A673 (cell line): ENCODE data around the gene ETV4. TPM values are rescaled to one million over a fixed set of nuclear protein-coding genes. Genes with fewer than 3 reads are reported as not detected.

Experiments
- BruUV-seq: library from RNA; stranded (reverse); fragments of 400-500 nt; replicated peaks from 2 replicates; lab custom pipeline; 2021; lab: Mats Ljungman, UMichigan
- CTCF ChIA-PET: fragments of 300-600 bp; sonication (Branson Sonifier 250); formaldehyde crosslinking; loops from one replicate; lab custom pipeline; 2022; ENCODE audit warnings: antibody characterized with exemption; lab: Charles Lee
- POLR2A ChIA-PET: fragments of 300-600 bp; sonication (Branson Sonifier 250); formaldehyde crosslinking; loops from one replicate; lab custom pipeline; 2022; ENCODE audit warnings: antibody characterized with exemption; ENCODE audit not compliant: low non-redundant PET; lab: Charles Lee
- DNase-seq: peaks from one replicate; pipeline ENCODE4 v3.0.0-alpha.2; 2015; ENCODE audit warnings: low spot score
- H3K27ac ChIP-seq: fragments of 200-600 bp; sonication (generic); 2 replicates; pipeline ENCODE4 v1.5.1; 2016; ENCODE audit warnings: mixed run types, low read depth, mild to moderate bottlenecking, mixed read lengths, antibody characterized with exemption, low read length; ENCODE audit not compliant: poor library complexity, severe bottlenecking
- H3K27me3 ChIP-seq: fragments of 200-600 bp; sonication (generic); replicated peaks from 2 replicates; pipeline ENCODE4 v1.6.1; 2017; ENCODE audit warnings: mixed run types, low read depth, mild to moderate bottlenecking, mixed read lengths, antibody characterized with exemption, low read length; ENCODE audit not compliant: insufficient read depth, poor library complexity
- H3K36me3 ChIP-seq: fragments of 200-600 bp; sonication (generic); 2 replicates; pipeline ENCODE4 v1.6.1; 2016; ENCODE audit warnings: mixed run types, mild to moderate bottlenecking, mixed read lengths, antibody characterized with exemption, low read length; ENCODE audit not compliant: insufficient read depth, poor library complexity, severe bottlenecking
- H3K4me1 ChIP-seq: fragments of 200-600 bp; sonication (generic); 2 replicates; pipeline ENCODE4 v1.6.1; 2017; ENCODE audit warnings: mixed run types, mild to moderate bottlenecking, mixed read lengths, antibody characterized with exemption, low read length; ENCODE audit not compliant: insufficient read depth, poor library complexity, severe bottlenecking
- H3K4me3 ChIP-seq: fragments of 200-600 bp; sonication (generic); 2 replicates; pipeline ENCODE4 v1.5.1; 2016; ENCODE audit warnings: low read depth, mixed run types, mild to moderate bottlenecking, mixed read lengths, low read length; ENCODE audit not compliant: poor library complexity, severe bottlenecking
- H3K9me3 ChIP-seq: fragments of 200-600 bp; sonication (generic); 2 replicates; pipeline ENCODE4 v1.6.1; 2016; ENCODE audit warnings: mixed run types, low read depth, mild to moderate bottlenecking, mixed read lengths, antibody characterized with exemption, low read length; ENCODE audit not compliant: poor library complexity, severe bottlenecking
- EZH2 ChIP-seq: fragments of 200-600 bp; sonication (generic); IDR thresholded peaks from 2 replicates; pipeline ENCODE4 v1.6.1; 2017; ENCODE audit warnings: borderline replicate concordance, low read depth, mild to moderate bottlenecking, mixed read lengths, antibody characterized with exemption, low read length; ENCODE audit not compliant: poor library complexity, severe bottlenecking
- intact Hi-C: fragments of 100-400 bp; cut with micrococcal nuclease; formaldehyde crosslinking; loops from one replicate; pipeline ENCODE4 v1.10.0; 2022; ENCODE audit not compliant: unreplicated experiment
- total RNA-seq: library from RNA; stranded (reverse); gene quantifications from 2 replicates; pipeline ENCODE4 v1.2.3, GENCODE V29; 2021
- TF ChIP-seq, protein P1 (sequence below): fragments of 300-800, 200-600 bp; sonication (generic); conservative IDR thresholded peaks from 2 replicates; pipeline ENCODE4 v1.5.1; 2017; ENCODE audit warnings: low read depth, mild to moderate bottlenecking, antibody characterized with exemption, low read length, moderate library complexity, mixed read lengths

Gene ETV4
- total RNA-seq, 1 experiment from 2014 or later: 31.2 TPM

DNA sequence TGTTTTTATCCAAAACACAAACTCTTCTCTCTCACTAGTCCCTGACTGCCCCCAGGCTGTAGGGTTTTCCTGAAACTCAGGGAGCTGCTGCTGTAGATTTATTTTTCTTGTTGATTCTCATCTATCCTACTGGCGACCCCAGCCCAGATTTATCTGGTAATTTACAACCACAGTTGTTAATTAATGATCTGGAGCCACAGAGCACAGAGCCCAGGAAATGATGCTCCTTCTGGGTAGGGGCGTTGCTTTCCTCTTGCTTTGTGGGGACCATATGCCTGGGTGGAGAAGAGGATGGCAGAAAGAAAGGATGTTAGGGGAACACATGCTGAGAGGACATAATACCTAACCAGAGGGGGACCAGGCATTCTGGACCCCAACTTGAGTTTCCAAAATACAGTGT is 7.4 kb upstream of the ETV4 start:
- ChIA-PET CTCF (no interaction called here), POLR2A (no interaction called here)
- H3K9me3 ChIP-seq: no peaks in the 10 kb centered on the region
- peaks cover 7% of the 10 kb centered on the region for H3K4me1 ChIP-seq
- H3K27me3 ChIP-seq: no peaks in the 10 kb centered on the region
- no peak overlapping the region for H3K4me3 ChIP-seq
- intact Hi-C loops: no loop called here
- H3K27ac ChIP-seq: no peak overlapping the region
- no peaks in the 10 kb centered on the region for H3K36me3 ChIP-seq
- no peak for DNase-seq
- no TSS peak for BruUV-seq
- TF ChIP-seq, protein P1, sequence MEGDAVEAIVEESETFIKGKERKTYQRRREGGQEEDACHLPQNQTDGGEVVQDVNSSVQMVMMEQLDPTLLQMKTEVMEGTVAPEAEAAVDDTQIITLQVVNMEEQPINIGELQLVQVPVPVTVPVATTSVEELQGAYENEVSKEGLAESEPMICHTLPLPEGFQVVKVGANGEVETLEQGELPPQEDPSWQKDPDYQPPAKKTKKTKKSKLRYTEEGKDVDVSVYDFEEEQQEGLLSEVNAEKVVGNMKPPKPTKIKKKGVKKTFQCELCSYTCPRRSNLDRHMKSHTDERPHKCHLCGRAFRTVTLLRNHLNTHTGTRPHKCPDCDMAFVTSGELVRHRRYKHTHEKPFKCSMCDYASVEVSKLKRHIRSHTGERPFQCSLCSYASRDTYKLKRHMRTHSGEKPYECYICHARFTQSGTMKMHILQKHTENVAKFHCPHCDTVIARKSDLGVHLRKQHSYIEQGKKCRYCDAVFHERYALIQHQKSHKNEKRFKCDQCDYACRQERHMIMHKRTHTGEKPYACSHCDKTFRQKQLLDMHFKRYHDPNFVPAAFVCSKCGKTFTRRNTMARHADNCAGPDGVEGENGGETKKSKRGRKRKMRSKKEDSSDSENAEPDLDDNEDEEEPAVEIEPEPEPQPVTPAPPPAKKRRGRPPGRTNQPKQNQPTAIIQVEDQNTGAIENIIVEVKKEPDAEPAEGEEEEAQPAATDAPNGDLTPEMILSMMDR: no peak
- TF ChIP-seq EZH2: no peak

DNA sequence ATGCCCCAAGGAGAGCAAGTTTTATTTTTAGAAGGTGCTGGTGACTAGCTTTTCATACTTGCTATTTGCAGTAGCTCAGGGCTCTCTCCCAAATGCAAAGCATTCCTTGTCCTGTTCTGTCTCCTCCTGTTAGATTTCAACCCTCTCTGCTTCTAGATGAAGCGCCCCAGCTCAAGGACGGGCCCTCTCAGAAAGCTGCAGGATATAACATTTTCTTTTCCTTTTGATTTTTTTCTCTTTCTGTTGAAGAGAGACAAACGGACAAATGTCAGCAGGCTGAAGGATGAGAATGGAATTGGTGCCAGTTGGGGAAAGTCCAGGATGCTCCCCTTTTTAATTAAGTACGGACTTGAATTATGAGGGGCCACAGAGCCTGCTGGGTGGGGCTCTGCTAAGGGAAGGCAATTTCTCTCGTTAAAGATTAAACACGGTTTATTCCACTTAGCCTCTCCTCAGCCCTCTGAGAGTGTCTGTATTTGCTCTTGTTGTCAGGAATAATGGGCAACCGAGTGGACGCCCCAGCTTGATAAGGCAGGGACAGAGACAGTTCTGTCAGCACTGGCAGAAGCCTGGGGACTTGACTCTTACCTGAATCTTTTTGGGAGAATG is 6.2 kb upstream of the ETV4 start:
- Histone ChIP-seq H3K27ac (no peak overlapping the region), H3K4me1 (peaks cover 7% of the 10 kb centered on the region), H3K36me3 (no peaks in the 10 kb centered on the region), H3K4me3 (no peak overlapping the region), H3K9me3 (no peaks in the 10 kb centered on the region), H3K27me3 (no peaks in the 10 kb centered on the region)
- CTCF ChIA-PET: interaction anchor here (0.6 kb wide), 1 partner anchor 1138 kb away, joined by 8 read pairs; no protein-coding TSS in a partner anchor
- POLR2A ChIA-PET: no interaction called here
- intact Hi-C loops: no loop called here
- no TSS peak for BruUV-seq
- DNase-seq: no peak
- TF ChIP-seq EZH2: no peak

DNA sequence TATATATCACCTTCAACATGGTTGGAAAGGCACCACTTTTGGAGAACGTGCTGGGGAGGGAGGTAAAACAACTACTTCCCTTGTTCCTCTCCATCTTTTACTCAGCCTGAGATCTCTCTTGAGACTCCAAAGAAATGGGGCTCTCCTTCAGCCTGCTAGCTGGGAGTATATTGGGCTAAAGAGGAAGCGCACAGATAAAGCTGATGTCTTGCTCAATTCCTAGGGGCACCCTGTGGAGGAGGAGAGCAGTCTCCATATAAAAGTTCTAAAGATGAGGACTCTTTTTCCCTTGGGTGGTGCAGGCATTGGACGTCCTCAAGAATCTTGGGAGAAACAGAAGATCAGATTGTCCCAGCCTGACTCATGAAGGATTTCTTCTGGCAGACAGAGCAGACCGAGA is 4.6 kb upstream of the ETV4 start:
- intact Hi-C loops: no loop called here

DNA sequence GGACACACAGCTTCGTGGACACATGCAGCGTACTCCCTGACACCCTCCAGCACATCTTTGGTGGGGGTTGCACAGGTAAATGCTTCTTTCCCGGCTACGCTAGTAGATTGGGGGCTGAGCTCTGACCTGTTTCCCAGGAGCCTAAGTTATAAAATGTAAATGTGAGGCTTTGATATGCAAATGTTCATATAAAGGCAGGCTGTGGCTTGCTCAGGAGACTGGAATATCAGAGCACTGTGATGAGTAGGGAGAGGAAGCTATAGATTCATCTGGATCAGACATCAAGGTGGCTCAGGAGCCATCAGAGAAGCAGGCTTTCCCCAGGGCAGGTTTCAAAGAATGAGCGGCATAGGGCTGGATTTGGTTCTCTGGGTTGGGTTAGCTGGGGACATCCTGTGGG is 3.4 kb upstream of the ETV4 start:
- Histone ChIP-seq H3K4me3 (no peak overlapping the region), H3K36me3 (no peaks in the 10 kb centered on the region), H3K9me3 (no peaks in the 10 kb centered on the region), H3K27me3 (no peaks in the 10 kb centered on the region), H3K4me1 (peaks cover 8% of the 10 kb centered on the region), H3K27ac (no peak overlapping the region)
- BruUV-seq: no TSS peak
- TF ChIP-seq, protein P1: no peak
- TF ChIP-seq EZH2: no peak
- DNase-seq: no peak
- CTCF ChIA-PET: no interaction called here
- intact Hi-C loops: no loop called here
- POLR2A ChIA-PET: no interaction called here

More for the DNA sequence above, 4.6 kb upstream of the ETV4 start:
- no peak overlapping the region for H3K27ac ChIP-seq
- H3K9me3 ChIP-seq: no peaks in the 10 kb centered on the region
- no TSS peak for BruUV-seq
- no peak for DNase-seq
- peaks cover 12% of the 10 kb centered on the region for H3K4me1 ChIP-seq
- no peaks in the 10 kb centered on the region for H3K36me3 ChIP-seq
- CTCF ChIA-PET: no interaction called here
- H3K27me3 ChIP-seq: no peaks in the 10 kb centered on the region
- no peak overlapping the region for H3K4me3 ChIP-seq
- TF ChIP-seq EZH2: no peak
- POLR2A ChIA-PET: no interaction called here
